HepG2 (cell line): ENCODE measurements around the gene ZBTB2. TPM values are rescaled to one million over a fixed set of nuclear protein-coding genes. Genes with fewer than 3 reads are reported as not detected.

Experiments
- ATF5 ChIP-seq: sonication (generic); formaldehyde crosslinking; IDR thresholded peaks from 2 replicates; pipeline ENCODE4 v1.4.0; 2020; ENCODE audit warnings: mild to moderate bottlenecking, low read depth, missing genetic modification reagents
- DPF2 ChIP-seq: sonication (generic); formaldehyde crosslinking; IDR thresholded peaks from 2 replicates; pipeline ENCODE4 v1.4.0; 2020; ENCODE audit warnings: mild to moderate bottlenecking, low read depth, missing genetic modification reagents, borderline replicate concordance
- NCOR1 ChIP-seq: fragments of 200-600 bp; sonication (generic); IDR thresholded peaks from 2 replicates; pipeline ENCODE4 v1.7.0; 2017; ENCODE audit warnings: antibody characterized with exemption, low read length, borderline replicate concordance
- PPARG ChIP-seq: conservative IDR thresholded peaks from 2 replicates; pipeline ENCODE4 v1.6.1; 2016; ENCODE audit warnings: missing biosample characterization, missing genetic modification reagents
- PRDM4 ChIP-seq: sonication (generic); formaldehyde crosslinking; IDR thresholded peaks from 2 replicates; pipeline ENCODE4 v1.9.0; 2021; ENCODE audit warnings: missing genetic modification reagents, borderline replicate concordance
- ZNF138 ChIP-seq: sonication (generic); formaldehyde crosslinking; IDR thresholded peaks from 2 replicates; pipeline ENCODE4 v1.5.0; 2020; ENCODE audit warnings: mild to moderate bottlenecking, low read depth, missing genetic modification reagents
- ZNF407 ChIP-seq: sonication (generic); formaldehyde crosslinking; IDR thresholded peaks from one replicate; pipeline ENCODE4 v1.5.1; 2020; ENCODE audit warnings: mild to moderate bottlenecking, missing genetic modification reagents; ENCODE audit errors: not compliant biosample characterization
- ZNF672 ChIP-seq: sonication (generic); formaldehyde crosslinking; IDR thresholded peaks from 2 replicates; pipeline ENCODE4 v1.8.1; 2022; ENCODE audit warnings: missing genetic modification reagents
- ZNF704 ChIP-seq: sonication (generic); formaldehyde crosslinking; IDR thresholded peaks from 2 replicates; pipeline ENCODE4 v1.8.1; 2023; ENCODE audit warnings: mild to moderate bottlenecking, inconsistent platforms, moderate library complexity, missing genetic modification reagents, borderline replicate concordance
- ZSCAN30 ChIP-seq: sonication (generic); formaldehyde crosslinking; IDR thresholded peaks from 2 replicates; pipeline ENCODE4 v1.5.0; 2020; ENCODE audit warnings: mild to moderate bottlenecking, missing genetic modification reagents
- ZXDC ChIP-seq: sonication (generic); formaldehyde crosslinking; IDR thresholded peaks from 2 replicates; pipeline ENCODE4 v1.5.0; 2020; ENCODE audit warnings: mild to moderate bottlenecking, missing genetic modification reagents
- polyA plus RNA-seq, 8 experiments: library from polyadenylated mRNA; depleted of rRNA in 3 of 8; stranded (reverse) in 7 of 8; unstranded in 1 of 8; fragments of >200 nt; fragmentation: Illumina TruSeq in 4 of 8; extraction: Trizol in 4 of 8; gene quantifications; 2 replicates each; pipeline versions ENCODE4 v1.2.1 to v1.2.3, GENCODE V29; 2011 to 2016; ENCODE audit warnings: low read depth in 4 of 8, missing spikeins in 1 of 8, mixed read lengths in 1 of 8; ENCODE audit not compliant: insufficient read depth in 1 of 8
- total RNA-seq, 5 experiments: library from RNA; depleted of rRNA; stranded (reverse); fragments of >200 nt; fragmentation: Illumina TruSeq; extraction: Trizol; gene quantifications; 2 replicates each; pipeline ENCODE4 v1.2.3, GENCODE V29; 2016; ENCODE audit warnings: low read depth in 1 of 5

Gene ZBTB2
- total and polyA plus RNA-seq, 2 of the 13 experiments (the other 11 are each of a cell fraction or from before 2014, with no cell fraction given), result 15.4 to 22.8 TPM

GRCh38 chr6:151325075-151326050 lies 66.0 kb downstream of the ZBTB2 start (continued):
- TF ChIP-seq ZXDC (CRISPR knock-in tag), result no peak
- no peak for TF ChIP-seq ZNF704 (CRISPR knock-in tag)
- TF ChIP-seq PPARG, result no peak
- TF ChIP-seq ZNF138 (CRISPR knock-in tag), result no peak
- no peak for TF ChIP-seq PRDM4 (CRISPR knock-in tag)
- TF ChIP-seq ZSCAN30, result no peak
- TF ChIP-seq ATF5 (CRISPR knock-in tag), result no peak
- TF ChIP-seq NCOR1, result no peak; the same call in 1 of the 2 replicates
- TF ChIP-seq ZNF407 (CRISPR knock-in tag), result peak; percentile 33
- TF ChIP-seq ZNF672 (CRISPR knock-in tag), result no peak
- TF ChIP-seq DPF2, result no peak
